Measurements from ENCODE around the gene ADGRB2. TPM values are rescaled to one million over a fixed set of nuclear protein-coding genes. Genes with fewer than 3 reads are reported as not detected.

ADGRB2 gene
- total RNA-seq, 2 experiments from 2014 or later = 0.39 to 0.71 TPM

DNA sequence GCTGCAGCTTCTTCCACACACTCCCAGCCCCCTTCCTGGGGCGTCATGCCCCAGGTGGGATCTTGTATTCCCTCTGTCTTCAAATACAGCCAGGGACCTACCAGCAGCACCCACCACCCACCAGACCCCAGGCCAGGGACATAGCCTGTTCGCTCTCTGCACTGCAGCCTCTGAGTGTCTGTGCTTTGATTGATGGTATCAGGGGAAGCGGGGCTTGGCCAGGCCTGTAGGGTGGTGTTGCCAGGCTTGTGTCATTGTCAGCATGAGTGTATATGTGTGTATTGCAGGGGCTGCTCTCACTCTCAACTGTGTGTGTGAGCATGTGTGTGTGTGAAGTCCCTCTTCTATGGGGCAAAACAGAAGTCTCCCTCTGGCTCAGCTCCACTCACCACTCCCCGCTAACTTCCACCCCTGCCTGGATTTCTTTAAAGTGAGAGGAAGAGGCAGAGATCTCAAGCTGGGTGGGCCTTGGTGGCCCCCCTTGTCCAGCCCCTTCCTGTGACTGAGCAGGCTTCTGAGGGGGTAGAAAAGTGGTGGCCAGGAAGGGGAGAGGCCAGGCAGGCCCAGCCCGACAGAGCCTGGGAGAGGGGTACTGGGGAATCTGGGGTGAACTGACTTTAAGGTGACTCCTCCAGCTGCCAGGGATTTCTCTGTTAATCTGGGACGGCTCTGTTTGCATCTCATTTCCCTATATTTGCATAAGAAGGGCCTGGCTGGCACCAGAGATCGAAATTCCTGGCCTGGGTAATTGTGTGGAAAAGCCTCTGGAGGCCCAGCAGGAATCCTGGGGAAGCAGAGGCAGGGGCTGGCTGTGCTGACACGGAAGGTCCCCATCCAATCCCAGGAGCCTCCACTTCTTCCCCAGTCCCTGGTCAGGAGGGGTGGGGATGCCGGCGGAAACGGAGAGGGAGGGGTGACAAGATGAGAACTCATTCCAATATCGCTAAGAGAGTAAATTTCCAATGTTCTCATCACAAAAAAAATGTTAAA, 18.6 kb upstream of the ADGRB2 start:
- no peaks in the 10 kb centered on the region for H3K9me3 Mint-ChIP-seq
- no peak overlapping the region for H3K27ac Mint-ChIP-seq
- H3K4me3 ChIP-seq (ENCODE audit: low read length) = no peak overlapping the region
- TF ChIP-seq, protein P1, sequence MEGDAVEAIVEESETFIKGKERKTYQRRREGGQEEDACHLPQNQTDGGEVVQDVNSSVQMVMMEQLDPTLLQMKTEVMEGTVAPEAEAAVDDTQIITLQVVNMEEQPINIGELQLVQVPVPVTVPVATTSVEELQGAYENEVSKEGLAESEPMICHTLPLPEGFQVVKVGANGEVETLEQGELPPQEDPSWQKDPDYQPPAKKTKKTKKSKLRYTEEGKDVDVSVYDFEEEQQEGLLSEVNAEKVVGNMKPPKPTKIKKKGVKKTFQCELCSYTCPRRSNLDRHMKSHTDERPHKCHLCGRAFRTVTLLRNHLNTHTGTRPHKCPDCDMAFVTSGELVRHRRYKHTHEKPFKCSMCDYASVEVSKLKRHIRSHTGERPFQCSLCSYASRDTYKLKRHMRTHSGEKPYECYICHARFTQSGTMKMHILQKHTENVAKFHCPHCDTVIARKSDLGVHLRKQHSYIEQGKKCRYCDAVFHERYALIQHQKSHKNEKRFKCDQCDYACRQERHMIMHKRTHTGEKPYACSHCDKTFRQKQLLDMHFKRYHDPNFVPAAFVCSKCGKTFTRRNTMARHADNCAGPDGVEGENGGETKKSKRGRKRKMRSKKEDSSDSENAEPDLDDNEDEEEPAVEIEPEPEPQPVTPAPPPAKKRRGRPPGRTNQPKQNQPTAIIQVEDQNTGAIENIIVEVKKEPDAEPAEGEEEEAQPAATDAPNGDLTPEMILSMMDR (IDR thresholded peaks at IDR 0.05) = no peak
- peaks cover 3% of the 10 kb centered on the region for H3K4me1 Mint-ChIP-seq (ENCODE audit: low read depth)
- no peaks in the 10 kb centered on the region for H3K27me3 ChIP-seq (ENCODE audit: control insufficient read depth in 1 of 2, insufficient read depth in 2 of 2, low read length in 2 of 2)
- no peak overlapping the region for H3K4me3 Mint-ChIP-seq
- no peak for DNase-seq
- H3K4me1 ChIP-seq (ENCODE audit: insufficient read depth, low read length) = peaks cover 1% of the 10 kb centered on the region
- H3K9me3 ChIP-seq (ENCODE audit: control insufficient read depth in 1 of 2, insufficient read depth in 1 of 2, low read length in 2 of 2) = no peaks in the 10 kb centered on the region
- H3K36me3 ChIP-seq (ENCODE audit: insufficient read depth, low read length) = no peaks in the 10 kb centered on the region
- H3K27ac ChIP-seq (ENCODE audit: low read depth in 1 of 2, low read length in 2 of 2) = no peak overlapping the region
- no peaks in the 10 kb centered on the region for H3K36me3 Mint-ChIP-seq (ENCODE audit: low read depth)
- intact Hi-C loops (cut with DNase I, micrococcal nuclease) = loop anchor here in 1 of 2 experiments (10.0 kb wide), 1 partner anchor 388 kb away; no protein-coding TSS in a partner anchor
- POLR2A ChIA-PET = no interaction called here
- no peak for ATAC-seq (ENCODE audit: poor library complexity)
- CTCF ChIA-PET = no interaction called here
- H3K27me3 Mint-ChIP-seq = no peaks in the 10 kb centered on the region

DNA sequence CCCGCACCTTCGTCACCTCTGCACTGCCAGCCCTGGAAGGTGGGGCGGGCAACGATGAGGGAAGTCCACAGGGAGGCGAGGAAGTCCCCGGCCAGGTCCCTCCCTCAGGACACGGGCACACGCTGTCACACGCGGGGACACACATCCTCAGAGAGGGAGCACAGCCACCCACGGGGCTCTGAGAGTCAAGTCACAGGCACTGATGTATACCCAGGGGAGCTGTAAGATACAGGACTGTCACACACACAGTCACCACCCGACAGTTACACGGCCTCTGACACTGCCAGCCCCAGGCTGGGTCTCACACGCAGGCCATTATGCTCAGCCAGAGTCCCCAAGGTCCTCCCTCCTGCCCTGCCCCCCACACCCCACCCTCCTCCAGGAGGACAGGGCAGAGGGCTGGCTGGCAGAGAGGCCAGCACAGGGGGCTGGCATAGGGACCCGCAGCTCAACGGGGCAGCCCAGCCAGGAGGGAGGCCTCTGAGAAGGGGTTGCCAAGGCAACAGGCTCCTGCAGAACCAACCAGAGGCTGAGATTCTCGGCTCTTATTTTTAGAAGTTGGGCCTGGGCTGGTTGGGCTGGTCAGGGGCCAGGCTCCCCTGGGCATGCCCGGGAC, 17.7 kb upstream of the ADGRB2 start:
- ChIA-PET POLR2A (no interaction called here), CTCF (no interaction called here)
- H3K27ac Mint-ChIP-seq = no peak overlapping the region
- TF ChIP-seq, protein P1 (IDR thresholded peaks at IDR 0.05) = no peak
- Histone ChIP-seq H3K4me1 (ENCODE audit: insufficient read depth, low read length) (no peaks in the 10 kb centered on the region), H3K4me3 (ENCODE audit: low read length) (no peak overlapping the region), H3K9me3 (ENCODE audit: control insufficient read depth in 1 of 2, insufficient read depth in 1 of 2, low read length in 2 of 2) (no peaks in the 10 kb centered on the region), H3K27ac (ENCODE audit: low read depth in 1 of 2, low read length in 2 of 2) (no peak overlapping the region), H3K36me3 (ENCODE audit: insufficient read depth, low read length) (no peaks in the 10 kb centered on the region), H3K27me3 (ENCODE audit: control insufficient read depth in 1 of 2, insufficient read depth in 2 of 2, low read length in 2 of 2) (peaks cover 0 to 5% of the 10 kb centered on the region in 2 experiments)
- ATAC-seq (ENCODE audit: poor library complexity) (no peak), DNase-seq (no peak)
- H3K36me3 Mint-ChIP-seq (ENCODE audit: low read depth) = no peaks in the 10 kb centered on the region
- H3K4me3 Mint-ChIP-seq = no peak overlapping the region
- H3K27me3 Mint-ChIP-seq = peaks cover 8% of the 10 kb centered on the region
- intact Hi-C loops (cut with DNase I, micrococcal nuclease) = loop anchor here in 1 of 2 experiments (10.0 kb wide), 1 partner anchor 387 kb away; no protein-coding TSS in a partner anchor
- H3K4me1 Mint-ChIP-seq (ENCODE audit: low read depth) = no peaks in the 10 kb centered on the region
- no peaks in the 10 kb centered on the region for H3K9me3 Mint-ChIP-seq

DNA sequence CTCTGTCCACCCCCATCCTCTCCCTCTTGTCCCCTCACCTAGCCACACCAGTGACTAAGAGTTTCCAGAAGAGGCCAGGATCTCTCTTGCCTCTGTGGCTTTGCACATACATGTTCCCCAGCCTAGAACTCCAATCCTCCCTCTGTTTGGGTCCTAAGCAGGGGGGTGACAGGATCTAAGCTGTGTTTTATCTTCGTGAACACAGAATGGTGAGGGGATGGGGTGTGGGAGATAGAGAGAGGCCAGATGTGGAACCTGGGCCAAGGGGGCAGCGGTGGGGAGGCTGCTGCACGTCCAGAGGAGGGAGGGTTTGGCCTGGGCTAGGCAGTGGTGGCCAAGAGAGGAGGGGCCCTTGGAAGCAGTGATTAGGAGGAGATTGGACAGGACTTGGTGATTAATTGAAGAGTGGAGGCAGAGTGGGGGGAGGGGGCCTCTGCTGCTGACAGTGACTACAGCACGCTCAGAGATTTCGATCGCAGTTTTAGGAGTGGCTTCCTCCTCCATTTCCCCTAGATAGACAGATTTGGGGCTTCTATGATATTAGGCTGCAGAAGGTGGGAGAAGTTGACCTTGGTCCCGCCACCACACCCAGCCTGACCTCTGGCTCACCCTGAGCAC, 17.1 kb upstream of the ADGRB2 start:
- DNase-seq = peak in 1 of 14 experiments; percentile 16
- ATAC-seq (ENCODE audit: poor library complexity) = no peak
- POLR2A ChIA-PET = no interaction called here
- Mint-ChIP-seq H3K27ac (no peak overlapping the region), H3K27me3 (peaks cover 14% of the 10 kb centered on the region), H3K4me1 (ENCODE audit: low read depth) (no peaks in the 10 kb centered on the region), H3K4me3 (no peak overlapping the region), H3K9me3 (no peaks in the 10 kb centered on the region), H3K36me3 (ENCODE audit: low read depth) (no peaks in the 10 kb centered on the region)
- no peak overlapping the region for H3K27ac ChIP-seq (ENCODE audit: low read depth in 1 of 2, low read length in 2 of 2)
- H3K4me3 ChIP-seq (ENCODE audit: low read length) = no peak overlapping the region
- CTCF ChIA-PET = no interaction called here
- no peaks in the 10 kb centered on the region for H3K4me1 ChIP-seq (ENCODE audit: insufficient read depth, low read length)
- TF ChIP-seq, protein P1 (IDR thresholded peaks at IDR 0.05) = no peak
- H3K27me3 ChIP-seq (ENCODE audit: control insufficient read depth in 1 of 2, insufficient read depth in 2 of 2, low read length in 2 of 2) = peaks cover 4 to 11% of the 10 kb centered on the region in 2 experiments
- no peaks in the 10 kb centered on the region for H3K9me3 ChIP-seq (ENCODE audit: control insufficient read depth in 1 of 2, insufficient read depth in 1 of 2, low read length in 2 of 2)
- H3K36me3 ChIP-seq (ENCODE audit: insufficient read depth, low read length) = no peaks in the 10 kb centered on the region
- intact Hi-C loops (cut with DNase I, micrococcal nuclease) = loop anchor here in 1 of 2 experiments (10.0 kb wide), 1 partner anchor 386 kb away; no protein-coding TSS in a partner anchor

Data from CD4-positive, alpha-beta T cell (primary cell).